Osteocyte (in vitro differentiated cells): Measurements from ENCODE around the gene OSTC. TPM values are rescaled to one million over a fixed set of nuclear protein-coding genes. Genes with fewer than 3 reads are reported as not detected.

Experiments
- DNase-seq: peaks from one replicate; pipeline ENCODE4 v3.0.0; 2021; ENCODE audit warnings: mixed read lengths; ENCODE audit not compliant: unreplicated experiment; ENCODE audit errors: extremely low spot score
- H3K27ac Mint-ChIP-seq: one replicate; pipeline ENCODE4 v1.8.0; 2021; ENCODE audit warnings: mild to moderate bottlenecking, mixed read lengths; ENCODE audit not compliant: unreplicated experiment
- H3K27me3 Mint-ChIP-seq: one replicate; pipeline ENCODE4 v1.8.0; 2021; ENCODE audit warnings: mixed read lengths; ENCODE audit not compliant: unreplicated experiment
- H3K36me3 Mint-ChIP-seq: one replicate; pipeline ENCODE4 v1.8.0; 2021; ENCODE audit warnings: mixed read lengths; ENCODE audit not compliant: unreplicated experiment
- H3K4me1 Mint-ChIP-seq: one replicate; pipeline ENCODE4 v1.8.0; 2021; ENCODE audit warnings: mixed read lengths; ENCODE audit not compliant: unreplicated experiment
- H3K4me3 Mint-ChIP-seq: one replicate; pipeline ENCODE4 v1.8.0; 2021; ENCODE audit warnings: mild to moderate bottlenecking, moderate library complexity, mixed read lengths; ENCODE audit not compliant: unreplicated experiment
- H3K9me3 Mint-ChIP-seq: one replicate; pipeline ENCODE4 v1.8.0; 2021; ENCODE audit warnings: mixed read lengths; ENCODE audit not compliant: unreplicated experiment
- CTCF ChIP-seq: fragments of 200-600 bp; sonication (generic); IDR thresholded peaks from 2 replicates; pipeline ENCODE4 v1.5.0; 2021; ENCODE audit warnings: antibody characterized with exemption, mild to moderate bottlenecking, moderate library complexity
- total RNA-seq: library from RNA; stranded (reverse); gene quantifications from 2 replicates; pipeline ENCODE4 v1.2.1, GENCODE V29; 2021

The OSTC gene
- total RNA-seq, 1 donor from 2014 or later = 222 TPM

- Mint-ChIP-seq H3K4me3 (no peak overlapping the region), H3K27ac (no peak overlapping the region), H3K36me3 (peaks cover 3% of the 10 kb centered on the region), H3K27me3 (peaks cover 5% of the 10 kb centered on the region), H3K4me1 (no peaks in the 10 kb centered on the region), H3K9me3 (no peaks in the 10 kb centered on the region)
- no peak for TF ChIP-seq CTCF
- DNase-seq = no peak
Observed at GRCh38 chr4:108611365-108611764, 39.0 kb upstream of the OSTC start.

GRCh38 chr4:108612365-108612764 lies 38.0 kb upstream of the OSTC start:
- no peak overlapping the region for H3K27ac Mint-ChIP-seq
- no peaks in the 10 kb centered on the region for H3K9me3 Mint-ChIP-seq
- no peak overlapping the region for H3K4me3 Mint-ChIP-seq
- peaks cover 5% of the 10 kb centered on the region for H3K27me3 Mint-ChIP-seq
- no peaks in the 10 kb centered on the region for H3K4me1 Mint-ChIP-seq
- H3K36me3 Mint-ChIP-seq = peaks cover 3% of the 10 kb centered on the region
- no peak for DNase-seq
- no peak for TF ChIP-seq CTCF

- peak overlapping the region; percentile 97 for H3K4me3 Mint-ChIP-seq
- H3K9me3 Mint-ChIP-seq = no peaks in the 10 kb centered on the region
- TF ChIP-seq CTCF = no peak
- H3K4me1 Mint-ChIP-seq = peaks cover 38% of the 10 kb centered on the region
- peaks cover 24% of the 10 kb centered on the region for H3K36me3 Mint-ChIP-seq
- H3K27me3 Mint-ChIP-seq = no peaks in the 10 kb centered on the region
- no peak for DNase-seq
- H3K27ac Mint-ChIP-seq = peak overlapping the region; percentile 91
Observed at GRCh38 chr4:108619372-108620100, 30.9 kb upstream of the OSTC start.

GRCh38 chr4:108620101-108620932 lies 30.1 kb upstream of the OSTC start, which contains the start of gene RPL34:
Gene RPL34, plus strand, starts transcription at chr4:108620576. Its CDS starts 1,384 bp downstream, at chr4:108621960.
- H3K36me3 Mint-ChIP-seq = peaks cover 31% of the 10 kb centered on the region
- H3K4me3 Mint-ChIP-seq = peak within 1 kb of the TSS; percentile 97
- no peaks in the 10 kb centered on the region for H3K9me3 Mint-ChIP-seq
- peak; percentile 97 for DNase-seq
- peaks cover 38% of the 10 kb centered on the region for H3K4me1 Mint-ChIP-seq
- no peaks in the 10 kb centered on the region for H3K27me3 Mint-ChIP-seq
- H3K27ac Mint-ChIP-seq = peak within 1 kb of the TSS; percentile 91
- TF ChIP-seq CTCF = no peak
